ENCODE data around the gene DBN1. TPM values are rescaled to one million over a fixed set of nuclear protein-coding genes. Genes with fewer than 3 reads are reported as not detected.
A peak's percentile ranks its signal among the peaks of the same experiment; 100 is the strongest.

Gene DBN1
- polyA plus RNA-seq, 1 of the 3 experiments (the other 2 are of a cell fraction) = 244 TPM

- TF ChIP-seq, protein P1, sequence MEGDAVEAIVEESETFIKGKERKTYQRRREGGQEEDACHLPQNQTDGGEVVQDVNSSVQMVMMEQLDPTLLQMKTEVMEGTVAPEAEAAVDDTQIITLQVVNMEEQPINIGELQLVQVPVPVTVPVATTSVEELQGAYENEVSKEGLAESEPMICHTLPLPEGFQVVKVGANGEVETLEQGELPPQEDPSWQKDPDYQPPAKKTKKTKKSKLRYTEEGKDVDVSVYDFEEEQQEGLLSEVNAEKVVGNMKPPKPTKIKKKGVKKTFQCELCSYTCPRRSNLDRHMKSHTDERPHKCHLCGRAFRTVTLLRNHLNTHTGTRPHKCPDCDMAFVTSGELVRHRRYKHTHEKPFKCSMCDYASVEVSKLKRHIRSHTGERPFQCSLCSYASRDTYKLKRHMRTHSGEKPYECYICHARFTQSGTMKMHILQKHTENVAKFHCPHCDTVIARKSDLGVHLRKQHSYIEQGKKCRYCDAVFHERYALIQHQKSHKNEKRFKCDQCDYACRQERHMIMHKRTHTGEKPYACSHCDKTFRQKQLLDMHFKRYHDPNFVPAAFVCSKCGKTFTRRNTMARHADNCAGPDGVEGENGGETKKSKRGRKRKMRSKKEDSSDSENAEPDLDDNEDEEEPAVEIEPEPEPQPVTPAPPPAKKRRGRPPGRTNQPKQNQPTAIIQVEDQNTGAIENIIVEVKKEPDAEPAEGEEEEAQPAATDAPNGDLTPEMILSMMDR (IDR thresholded peaks at IDR 0.05) = peak; percentile 94
- TF ChIP-seq TAF1 (IDR thresholded peaks at IDR 0.05; ENCODE audit: borderline replicate concordance, low read depth, low read length) = no peak
- TF ChIP-seq FOSL2 (IDR thresholded peaks at IDR 0.05; ENCODE audit: borderline replicate concordance, low read depth) = no peak
- TF ChIP-seq EZH2phosphoT487 (IDR thresholded peaks at IDR 0.05; ENCODE audit: borderline replicate concordance, low read depth) = no peak
- TF ChIP-seq NFIC (IDR thresholded peaks at IDR 0.05; ENCODE audit: borderline replicate concordance) = no peak
- no peak for TF ChIP-seq NRF1 (IDR thresholded peaks at IDR 0.05; ENCODE audit: low read depth, low read length)
- no peak for TF ChIP-seq TEAD4 (IDR thresholded peaks at IDR 0.05; ENCODE audit: borderline replicate concordance, insufficient read depth)
- TF ChIP-seq, protein P2, sequence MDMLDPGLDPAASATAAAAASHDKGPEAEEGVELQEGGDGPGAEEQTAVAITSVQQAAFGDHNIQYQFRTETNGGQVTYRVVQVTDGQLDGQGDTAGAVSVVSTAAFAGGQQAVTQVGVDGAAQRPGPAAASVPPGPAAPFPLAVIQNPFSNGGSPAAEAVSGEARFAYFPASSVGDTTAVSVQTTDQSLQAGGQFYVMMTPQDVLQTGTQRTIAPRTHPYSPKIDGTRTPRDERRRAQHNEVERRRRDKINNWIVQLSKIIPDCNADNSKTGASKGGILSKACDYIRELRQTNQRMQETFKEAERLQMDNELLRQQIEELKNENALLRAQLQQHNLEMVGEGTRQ (IDR thresholded peaks at IDR 0.05; ENCODE audit: borderline replicate concordance, low read depth, low read length) = no peak
- no peak for TF ChIP-seq FOXJ3 (CRISPR knock-in tag; IDR thresholded peaks at IDR 0.05)
- no peak for TF ChIP-seq YY1 (IDR thresholded peaks at IDR 0.05; ENCODE audit: low read depth)
- peak; percentile 87 for TF ChIP-seq RAD21 (IDR thresholded peaks at IDR 0.05; ENCODE audit: low read length)
- peak; percentile 66 for TF ChIP-seq GATA2 (CRISPR knock-in tag; IDR thresholded peaks at IDR 0.05)
Measured at GRCh38 chr5:177500685-177501522, 27.5 kb upstream of the DBN1 start (continued).

GRCh38 chr5:177499842-177500241, 26.4 kb upstream of the DBN1 start:
- Histone ChIP-seq H3K9ac (no peak overlapping the region), H3K4me1 (ENCODE audit: control insufficient read depth in 1 of 2, insufficient read depth in 2 of 2, low read depth in 1 of 2, low read length in 1 of 2) (peaks cover 12 to 40% of the 10 kb centered on the region in 2 experiments; a peak in 3 of 4 replicates), H3F3A (replicated peaks; ENCODE audit: insufficient read depth) (peaks cover 23% of the 10 kb centered on the region), H3K4me2 (no peak overlapping the region), H2AFZ (ENCODE audit: low read depth) (no peak overlapping the region), H3K4me3 (ENCODE audit: low read depth in 2 of 2, low read length in 1 of 2) (no peak overlapping the region), H3K9me2 (no peaks in the 10 kb centered on the region), H3K9me3 (no peaks in the 10 kb centered on the region), H3K27me3 (ENCODE audit: insufficient read depth) (no peaks in the 10 kb centered on the region), H3K27ac (ENCODE audit: low read depth in 2 of 2, low read length in 1 of 2) (no peak overlapping the region; a peak in 1 of 4 replicates), H3K36me3 (replicated peaks in 1 of 2; ENCODE audit: control insufficient read depth in 1 of 2, insufficient read depth in 2 of 2, low read length in 1 of 2) (no peaks in the 10 kb centered on the region), H3K79me2 (ENCODE audit: insufficient read depth) (peaks cover 23% of the 10 kb centered on the region; the same call in 1 of the 2 replicates), H4K20me1 (ENCODE audit: insufficient read depth) (peaks cover 18% of the 10 kb centered on the region; the same call in 1 of the 2 replicates)
- ChIA-PET POLR2A (interaction anchor here (1.9 to 3.0 kb wide), 2 partner anchors 28 to 109 kb away, joined by 5 to 13 read pairs; no protein-coding TSS in a partner anchor), CTCF (interaction anchor here (1.0 to 15.9 kb wide), 11 partner anchors 11 to 386 kb away, joined by 3 to 228 read pairs (median 23); partner anchors contain the start of genes DDX41, DOK3 and PRR7)
- TF ChIP-seq GATA2 (CRISPR knock-in tag; IDR thresholded peaks at IDR 0.05) = no peak
- no peak for TF ChIP-seq GABPA (IDR thresholded peaks at IDR 0.05; ENCODE audit: low read depth)
- TF ChIP-seq NFIC (IDR thresholded peaks at IDR 0.05; ENCODE audit: borderline replicate concordance) = no peak
- TF ChIP-seq YY1 (IDR thresholded peaks at IDR 0.05; ENCODE audit: low read depth) = no peak
- no peak for TF ChIP-seq JUND (IDR thresholded peaks at IDR 0.05)
- no peak for TF ChIP-seq SMC3 (IDR thresholded peaks at IDR 0.05; ENCODE audit: low read depth, low read length)
- TF ChIP-seq RAD21 (IDR thresholded peaks at IDR 0.05; ENCODE audit: low read length) = no peak
- TF ChIP-seq USF1 (IDR thresholded peaks at IDR 0.05; ENCODE audit: borderline replicate concordance, low read depth) = no peak
- no peak for TF ChIP-seq ELF1 (IDR thresholded peaks at IDR 0.05)
- TF ChIP-seq RCOR1 (IDR thresholded peaks at IDR 0.05; ENCODE audit: low read length) = no peak
- no peak for TF ChIP-seq TEAD4 (IDR thresholded peaks at IDR 0.05; ENCODE audit: borderline replicate concordance, insufficient read depth)
- no peak for TF ChIP-seq EP300 (IDR thresholded peaks at IDR 0.05; ENCODE audit: borderline replicate concordance in 1 of 2, low read depth in 1 of 2, low read length in 1 of 2)
- TF ChIP-seq NRF1 (IDR thresholded peaks at IDR 0.05; ENCODE audit: low read depth, low read length) = no peak
- no peak for TF ChIP-seq TAF1 (IDR thresholded peaks at IDR 0.05; ENCODE audit: borderline replicate concordance, low read depth, low read length)
- no peak for TF ChIP-seq MEF2A (IDR thresholded peaks at IDR 0.05; ENCODE audit: borderline replicate concordance, low read depth)
- DNase-seq = no peak
- 89% methylated on average over 6 of the region's 6 CpGs for WGBS (ENCODE audit: low lambda C conversion rate)

Data from SK-N-SH (cell line).